ENCODE measurements around the gene TOR3A.
"Not testable (repeated sequence)": the region's sequence is repeated elsewhere in the genome, so short reads cannot be mapped to it uniquely, and the experiment has no call there.

TOR3A gene

DNA sequence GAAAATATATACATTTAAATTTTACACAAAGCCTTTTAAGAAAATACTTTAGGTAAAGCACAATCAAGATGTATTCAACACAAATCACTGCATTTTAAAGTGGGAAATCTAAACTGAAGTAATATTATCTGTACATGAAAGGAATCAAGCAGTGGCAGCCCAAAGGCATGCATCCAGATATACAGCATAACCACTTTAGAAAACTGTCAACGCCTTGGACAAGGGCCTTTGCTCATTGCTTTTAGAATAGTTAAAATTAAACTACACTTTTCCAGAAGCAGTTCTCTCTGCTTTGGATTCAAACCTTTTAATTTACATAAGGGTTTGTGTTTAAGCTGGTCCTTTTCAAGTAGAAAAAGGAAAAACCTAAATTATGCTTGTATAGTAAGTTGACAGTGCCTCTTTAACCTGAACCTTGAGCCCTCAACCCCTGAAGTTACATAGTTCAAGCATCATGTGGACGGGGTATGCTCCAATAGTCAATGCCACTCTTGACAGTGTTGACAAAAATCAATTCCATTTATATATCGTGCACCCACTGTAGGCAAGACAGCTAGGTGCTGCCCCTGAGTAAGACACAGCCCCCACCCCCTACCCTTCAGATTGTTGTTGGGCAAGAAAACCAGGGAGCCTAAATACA lies 22.9 kb downstream of the TOR3A start:
- no peak for FAIRE-seq
- no peak for DNase-seq (ENCODE audit: insufficient read length, low spot score)

- no peak for DNase-seq (ENCODE audit: insufficient read length, low spot score)
Measured at GRCh38 chr1:179105393-179105792, 23.5 kb downstream of the TOR3A start.

DNA sequence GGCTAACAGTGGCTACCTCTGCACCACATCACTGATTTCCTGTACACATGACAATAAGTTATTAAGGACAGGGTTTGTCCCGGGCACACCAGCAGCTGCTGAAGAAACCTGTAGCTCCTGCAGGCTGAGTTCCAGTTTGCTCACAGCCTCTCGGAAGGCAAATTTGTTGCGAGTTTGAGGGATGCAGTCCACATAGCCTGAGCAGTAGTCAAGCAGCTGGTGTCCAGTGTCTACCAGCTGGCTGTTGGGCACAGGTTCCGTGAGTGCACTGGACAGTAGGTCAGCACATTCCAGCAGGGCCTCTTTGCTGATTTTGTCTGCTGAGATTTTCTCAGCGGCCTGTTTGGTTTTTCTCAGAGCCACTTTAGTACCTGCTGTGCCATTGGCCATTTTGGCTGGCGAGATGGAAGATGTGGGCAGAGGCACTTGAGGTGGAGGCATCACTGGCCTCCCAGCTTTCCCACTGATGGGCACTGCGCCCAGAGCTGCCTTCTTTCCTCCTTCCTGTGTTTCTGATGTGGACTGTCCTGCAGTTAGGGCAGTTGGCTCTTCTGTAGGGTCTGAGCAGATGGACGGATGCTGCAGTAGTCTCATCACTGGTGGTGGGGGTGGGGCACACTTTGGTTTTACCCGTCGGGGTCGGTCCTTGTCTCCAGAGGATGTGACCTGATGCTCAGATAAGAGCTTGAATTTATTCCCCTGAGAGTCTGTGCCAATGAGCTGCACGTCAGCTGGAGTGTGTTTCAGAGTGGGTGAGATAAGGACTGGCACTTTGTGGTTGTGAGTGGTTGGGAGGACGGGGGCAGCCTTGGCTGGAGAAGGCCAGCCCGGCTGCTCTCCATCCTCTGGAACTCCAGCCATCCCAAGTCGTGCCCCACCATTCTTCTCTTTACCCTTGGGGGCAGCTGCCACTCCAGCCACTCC lies 26.1 kb downstream of the TOR3A start:
- FAIRE-seq (no peak), DNase-seq (ENCODE audit: insufficient read length, low spot score) (no peak)

More at GRCh38 chr1:179105393-179105792, 23.5 kb downstream of the TOR3A start:
- FAIRE-seq: no peak

GRCh38 chr1:179108644-179109043 lies 26.8 kb downstream of the TOR3A start:
- no peak for FAIRE-seq
- no peak for DNase-seq (ENCODE audit: insufficient read length, low spot score)

DNA sequence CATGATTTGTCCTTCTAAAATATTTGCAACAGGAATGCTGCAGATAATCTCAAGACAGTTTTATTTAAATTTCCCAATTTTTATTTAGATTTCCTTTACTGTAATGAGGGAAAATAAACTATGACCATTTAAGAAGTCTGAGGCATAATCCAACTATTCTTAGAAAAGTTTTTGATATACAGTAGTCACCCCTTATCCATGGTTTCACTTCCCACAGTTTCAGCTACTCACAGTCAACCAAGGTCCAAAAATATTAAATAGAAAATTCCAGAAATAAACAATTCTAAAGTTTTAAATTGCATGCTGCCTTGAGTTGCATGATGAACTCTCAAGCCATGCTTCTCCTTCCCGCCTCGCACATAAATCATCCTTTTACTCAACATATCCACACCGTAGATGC lies 33.3 kb downstream of the TOR3A start:
- FAIRE-seq (no peak), DNase-seq (ENCODE audit: insufficient read length, low spot score) (no peak)

DNA sequence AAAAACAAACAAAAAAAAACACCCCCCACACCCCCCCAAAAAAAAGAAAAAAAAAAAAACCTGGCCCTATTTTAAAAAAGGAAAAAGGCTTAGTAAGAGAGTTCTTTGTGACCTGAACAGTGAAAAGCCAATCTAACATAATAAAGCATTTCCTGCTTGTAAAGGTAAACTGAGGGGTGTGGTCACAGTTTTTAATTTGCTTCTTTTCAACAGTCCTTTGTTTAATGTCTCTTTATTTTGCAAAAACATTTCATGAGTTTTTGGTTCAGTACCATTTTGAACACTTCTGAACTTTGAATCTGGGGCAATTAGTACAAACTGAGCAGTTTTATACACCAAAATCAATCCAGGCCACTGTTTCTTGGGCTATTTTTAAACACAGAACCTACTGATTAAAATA lies 37.6 kb downstream of the TOR3A start:
- no peak for FAIRE-seq
- DNase-seq (ENCODE audit: insufficient read length, low spot score): no peak

GRCh38 chr1:179120736-179121135 lies 38.9 kb downstream of the TOR3A start:
- FAIRE-seq (no peak), DNase-seq (ENCODE audit: insufficient read length, low spot score) (no peak)

- no peak for DNase-seq (ENCODE audit: insufficient read length, low spot score)
- peak; percentile 18 for FAIRE-seq
Measured at GRCh38 chr1:179121159-179121938, 39.5 kb downstream of the TOR3A start.

- DNase-seq (ENCODE audit: insufficient read length, low spot score) (no peak), FAIRE-seq (no peak)
Measured at GRCh38 chr1:179124873-179125272, 43.0 kb downstream of the TOR3A start.

GRCh38 chr1:179126338-179127060 lies 44.6 kb downstream of the TOR3A start:
- DNase-seq (ENCODE audit: insufficient read length, low spot score) (no peak), FAIRE-seq (no peak)

DNA sequence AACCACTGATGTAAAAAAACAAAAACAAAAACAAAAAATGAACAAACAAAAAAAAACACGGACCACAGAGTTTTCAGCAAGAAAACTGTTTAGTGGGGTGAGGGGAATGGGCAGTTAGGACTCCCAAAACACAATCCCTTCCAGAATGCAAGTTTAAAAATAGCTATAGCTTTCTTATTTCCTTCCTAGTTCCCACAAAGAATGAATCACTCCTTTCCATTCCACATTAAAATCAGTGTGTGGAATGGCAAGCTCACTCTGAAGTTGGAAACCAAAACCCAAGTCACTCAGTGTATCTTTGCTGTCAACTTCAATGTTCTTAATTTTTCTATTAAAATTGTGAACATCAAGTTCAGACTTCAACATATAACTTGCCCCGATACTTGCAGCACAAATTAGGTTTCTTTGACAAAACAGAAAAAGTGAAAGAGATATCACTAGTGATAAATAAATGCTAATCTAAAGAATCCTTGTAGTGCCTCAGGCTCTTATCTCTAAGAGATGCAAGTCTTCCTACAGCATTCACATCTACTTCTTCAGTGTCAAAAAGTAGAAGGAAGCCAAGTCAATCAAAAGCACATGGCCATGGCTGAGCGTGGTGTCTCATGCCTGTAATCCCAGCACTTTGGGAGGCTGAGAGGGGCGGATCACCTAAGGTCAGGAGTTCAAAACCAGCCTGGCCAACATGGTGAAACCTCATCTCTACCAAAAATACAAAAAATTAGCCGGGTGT lies 45.5 kb downstream of the TOR3A start:
- no peak for DNase-seq (ENCODE audit: insufficient read length, low spot score)
- no peak for FAIRE-seq

- no peak for DNase-seq (ENCODE audit: insufficient read length, low spot score)
- FAIRE-seq: no peak
Measured at GRCh38 chr1:179128520-179128919, 46.6 kb downstream of the TOR3A start.

- DNase-seq (ENCODE audit: insufficient read length, low spot score) (peak; percentile 46), FAIRE-seq (peak; percentile 37)
Measured at GRCh38 chr1:179129702-179130473, 48.0 kb downstream of the TOR3A start.

DNA sequence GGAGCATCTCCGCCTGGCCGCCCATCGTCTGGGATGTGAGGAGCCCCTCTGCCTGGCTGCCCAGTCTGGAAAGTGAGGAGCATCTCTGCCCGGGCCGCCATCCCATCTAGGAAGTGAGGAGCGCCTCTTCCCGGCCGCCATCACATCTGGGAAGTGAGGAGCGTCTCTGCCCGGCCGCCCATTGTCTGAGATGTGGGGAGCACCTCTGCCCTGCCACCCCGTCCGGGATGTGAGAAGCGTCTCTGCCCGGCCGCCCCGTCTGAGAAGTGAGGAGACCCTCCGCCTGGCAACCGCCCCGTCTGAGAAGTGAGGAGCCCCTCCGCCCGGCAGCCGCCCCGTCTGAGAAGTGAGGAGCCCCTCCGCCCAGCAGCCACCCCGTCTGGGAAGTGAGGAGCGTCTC lies 53.3 kb downstream of the TOR3A start:
- not testable (repeated sequence) for DNase-seq (ENCODE audit: insufficient read length, low spot score); FAIRE-seq

GRCh38 chr1:179135707-179136106 lies 53.8 kb downstream of the TOR3A start:
- not testable (repeated sequence) for DNase-seq (ENCODE audit: insufficient read length, low spot score); FAIRE-seq

- FAIRE-seq: no peak
- no peak for DNase-seq (ENCODE audit: insufficient read length, low spot score)
Measured at GRCh38 chr1:179137617-179138255, 55.9 kb downstream of the TOR3A start.

- FAIRE-seq: not testable (repeated sequence)
Measured at GRCh38 chr1:179138755-179139154, 56.9 kb downstream of the TOR3A start.

GRCh38 chr1:179141592-179142251 lies 59.9 kb downstream of the TOR3A start:
- DNase-seq (ENCODE audit: insufficient read length, low spot score) (no peak), FAIRE-seq (no peak)

More at GRCh38 chr1:179138755-179139154, 56.9 kb downstream of the TOR3A start:
- DNase-seq (ENCODE audit: insufficient read length, low spot score): not testable (repeated sequence)

Measured in GM19239 (cell line).